NCI-H1092 treated with DMSO at 0.1 percent for 48 hours (cell line): ENCODE data around the gene CFAP107.
A peak's percentile ranks its signal among the peaks of the same experiment; 100 is the strongest.

Experiments used
- DNase-seq: peaks from one replicate; lab custom pipeline; 2025; lab: John Stamatoyannopoulos, UW

CFAP107 gene

DNA sequence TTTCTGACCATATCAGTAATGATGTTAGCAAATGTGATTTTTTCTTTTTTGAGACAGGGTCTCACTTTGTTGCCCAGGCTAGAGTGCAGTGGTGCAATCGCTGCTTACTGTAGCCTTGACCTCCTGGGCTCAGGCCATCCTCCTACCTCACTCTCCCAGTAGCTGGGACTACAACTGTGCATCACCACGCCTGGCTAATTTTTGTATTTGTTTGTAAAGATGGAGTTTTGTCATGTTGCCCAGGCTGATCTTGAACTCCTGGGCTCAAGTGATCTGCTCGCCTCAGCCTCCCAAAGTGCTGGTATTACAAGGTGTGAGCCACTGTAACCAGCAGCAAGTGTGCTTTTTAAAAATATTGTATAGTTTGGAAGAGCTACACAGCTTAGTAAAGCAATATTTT lies 4.1 kb upstream of the CFAP107 start:
- DNase-seq = no peak

DNA sequence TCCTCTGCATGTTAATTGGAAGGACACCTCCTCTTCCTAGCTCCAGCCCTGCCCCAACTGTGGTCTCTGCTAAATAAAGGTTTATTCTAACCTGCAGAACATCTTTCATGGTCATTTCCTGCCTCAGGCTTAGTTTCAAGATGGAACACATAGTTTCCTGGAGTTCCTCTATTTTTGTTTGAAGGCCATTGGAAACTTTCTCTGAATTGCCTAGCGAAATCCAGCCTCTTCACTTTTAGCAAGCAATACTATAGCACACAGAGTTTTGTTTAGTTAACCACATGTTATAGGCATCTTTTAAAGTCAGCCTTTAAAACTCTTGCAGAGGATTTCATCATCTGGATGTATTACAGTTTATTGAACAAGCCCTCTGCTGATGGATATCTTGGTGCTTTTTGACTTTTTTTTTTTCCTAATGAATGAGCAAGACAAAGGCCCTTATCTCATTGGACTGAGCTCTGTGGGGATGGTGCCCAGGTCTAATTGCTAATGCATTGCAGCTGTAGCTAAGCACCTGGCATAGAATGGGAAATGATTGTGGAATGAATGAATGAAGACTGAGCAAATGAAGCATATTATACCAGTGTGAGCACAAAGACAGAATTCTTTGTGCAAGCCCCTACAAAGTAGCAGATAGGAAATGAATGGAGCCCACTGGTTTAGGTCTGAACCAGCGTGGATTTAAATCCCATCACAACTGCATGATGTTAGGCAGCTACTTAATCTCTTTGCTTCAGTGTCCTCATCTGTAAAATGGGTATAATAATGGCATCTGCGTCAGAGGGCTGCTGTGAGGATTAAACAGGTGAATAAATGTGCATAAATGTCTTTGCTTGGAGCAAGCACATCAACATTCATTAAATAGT lies 641 bp upstream of the CFAP107 start:
- DNase-seq = no peak

DNA sequence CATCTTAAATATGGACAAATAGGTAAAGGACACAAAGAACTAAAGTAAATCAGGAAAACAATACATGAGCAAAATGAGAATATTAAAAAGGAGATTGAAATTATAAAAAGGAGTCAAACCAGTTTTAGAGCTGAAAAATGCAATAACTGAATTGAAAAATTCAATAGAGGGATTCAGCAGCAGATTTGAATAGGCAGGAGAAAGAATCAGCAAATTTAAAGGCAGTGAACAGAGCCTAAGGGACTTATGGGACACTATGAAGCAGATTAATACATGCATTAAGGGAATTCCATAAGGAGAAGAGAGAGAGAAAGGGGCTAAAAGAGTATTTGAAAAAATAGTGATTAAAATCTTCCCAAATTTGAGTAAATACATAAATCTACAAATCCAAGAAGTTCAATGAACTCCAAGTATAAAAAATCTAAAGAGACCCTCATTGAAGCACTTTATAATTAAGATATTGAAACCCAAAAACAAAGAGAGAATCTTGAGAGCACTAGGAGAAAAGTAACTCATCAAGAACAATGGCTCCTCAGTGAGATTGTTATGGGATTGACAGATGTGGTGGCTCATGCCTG lies 2.9 kb downstream of the CFAP107 start:
- no peak for DNase-seq

DNA sequence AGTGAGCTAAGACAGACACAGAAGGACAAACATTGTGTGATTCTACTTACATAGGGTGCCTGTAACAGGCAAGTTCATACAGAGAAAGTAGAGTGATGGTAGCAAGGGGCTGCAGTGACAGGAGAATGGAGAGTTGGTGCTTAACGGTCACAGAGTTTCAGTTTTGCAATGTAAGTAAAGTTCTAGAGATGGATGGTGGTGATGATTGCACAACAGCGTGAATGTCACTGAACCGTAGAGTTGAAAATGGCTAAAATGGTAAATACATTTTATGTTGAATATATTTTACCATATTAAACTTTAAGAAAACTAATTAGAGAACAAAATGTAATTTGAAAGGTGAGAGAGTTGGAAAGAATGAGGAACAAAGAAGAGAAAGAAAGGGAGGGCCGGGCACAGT lies 8.7 kb downstream of the CFAP107 start:
- no peak for DNase-seq

DNA sequence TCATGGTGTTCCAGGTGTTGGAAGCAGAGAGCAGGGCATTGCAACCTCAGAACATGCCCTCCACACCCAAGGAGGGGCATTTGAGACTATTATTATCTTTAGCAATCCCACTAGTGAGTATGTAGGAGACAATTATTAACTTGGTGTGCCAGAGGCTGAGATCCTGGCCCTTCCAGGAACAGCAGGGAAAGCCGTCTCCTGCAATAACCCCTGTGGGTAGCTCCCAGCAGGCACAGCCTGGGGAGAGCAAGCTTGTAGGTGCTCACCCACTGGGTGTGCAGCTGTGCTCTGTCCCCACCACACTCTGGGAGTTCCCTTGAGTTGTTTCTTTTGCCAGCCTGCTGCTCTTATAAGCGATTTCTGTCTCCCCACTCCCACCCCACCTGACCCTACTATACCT lies 10.3 kb downstream of the CFAP107 start:
- peak; percentile 19 for DNase-seq

DNA sequence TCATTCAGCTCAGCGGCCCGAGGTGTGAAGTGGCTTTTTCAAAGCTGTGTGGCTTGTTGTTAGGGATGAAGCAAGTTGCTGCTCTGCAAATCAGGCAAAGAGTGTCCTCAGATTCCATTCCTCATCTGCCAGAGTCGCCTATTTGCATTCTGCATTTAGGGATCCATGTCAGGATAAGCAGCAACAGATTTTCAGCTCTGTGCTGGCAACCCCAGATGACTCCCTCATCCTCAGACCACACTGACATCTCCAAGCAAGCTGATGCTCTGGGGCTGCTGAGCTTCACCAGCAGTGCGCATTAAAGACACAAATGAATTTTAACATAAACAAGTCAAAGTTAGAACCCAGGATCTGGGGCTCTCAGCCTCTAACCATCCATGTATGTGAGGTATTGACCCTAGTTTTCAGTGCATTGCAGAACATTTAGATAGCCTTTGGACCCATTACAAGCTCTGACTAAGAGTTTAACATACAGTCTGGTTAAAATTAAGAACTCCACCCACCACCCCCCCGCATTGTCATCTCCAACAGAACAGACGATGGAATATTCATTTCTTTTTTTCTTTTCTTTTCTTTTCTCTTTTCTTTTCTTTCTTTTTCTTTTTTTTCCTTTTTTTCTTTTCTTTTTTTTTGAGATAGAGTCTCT lies 10.9 kb downstream of the CFAP107 start:
- DNase-seq = no peak

DNA sequence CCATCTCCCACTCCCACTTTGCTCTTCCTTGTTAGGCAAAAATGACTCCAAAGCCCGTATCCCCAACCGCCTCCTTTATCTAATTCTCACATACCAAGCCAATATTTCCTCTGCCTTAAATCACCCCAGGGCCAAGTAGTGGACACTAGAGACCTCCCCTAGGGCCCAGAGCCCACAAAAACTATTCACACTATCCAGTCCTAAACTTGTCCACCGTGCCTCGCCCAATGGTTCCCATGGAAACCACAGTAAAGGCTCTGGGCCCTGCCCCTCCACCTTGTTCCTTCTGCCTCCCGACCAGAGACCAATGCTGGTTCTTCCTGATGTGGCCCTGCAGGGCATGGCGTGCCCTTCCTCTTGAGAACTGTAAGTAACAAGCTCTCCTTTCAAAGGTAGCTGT lies 11.8 kb downstream of the CFAP107 start:
- DNase-seq = no peak

DNA sequence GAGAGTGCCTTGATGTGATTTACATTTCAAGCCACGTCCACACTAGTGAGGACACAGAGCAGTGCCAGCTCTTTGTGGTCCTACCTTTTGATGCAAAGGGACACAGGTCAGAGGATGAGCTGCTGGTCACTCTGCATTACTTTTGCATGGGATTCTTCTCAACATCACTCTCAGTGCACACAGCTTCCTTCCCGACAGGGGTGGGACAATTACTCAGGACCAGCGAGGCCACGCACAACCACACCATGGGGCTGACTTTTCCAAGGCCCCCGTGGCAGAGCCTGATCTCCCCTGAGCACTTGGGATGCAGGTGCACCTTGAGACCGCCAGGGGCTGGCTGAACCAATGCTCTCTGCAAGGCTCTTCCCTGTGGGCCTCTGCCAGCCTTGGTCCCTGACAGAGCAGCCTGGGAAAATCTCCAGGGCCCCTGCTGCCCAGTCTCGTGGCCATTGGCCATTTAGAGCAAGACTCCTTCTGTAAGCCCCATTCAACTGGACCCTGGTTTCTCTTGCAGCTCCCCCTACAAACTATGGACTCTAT lies 14.3 kb downstream of the CFAP107 start:
- DNase-seq = no peak

DNA sequence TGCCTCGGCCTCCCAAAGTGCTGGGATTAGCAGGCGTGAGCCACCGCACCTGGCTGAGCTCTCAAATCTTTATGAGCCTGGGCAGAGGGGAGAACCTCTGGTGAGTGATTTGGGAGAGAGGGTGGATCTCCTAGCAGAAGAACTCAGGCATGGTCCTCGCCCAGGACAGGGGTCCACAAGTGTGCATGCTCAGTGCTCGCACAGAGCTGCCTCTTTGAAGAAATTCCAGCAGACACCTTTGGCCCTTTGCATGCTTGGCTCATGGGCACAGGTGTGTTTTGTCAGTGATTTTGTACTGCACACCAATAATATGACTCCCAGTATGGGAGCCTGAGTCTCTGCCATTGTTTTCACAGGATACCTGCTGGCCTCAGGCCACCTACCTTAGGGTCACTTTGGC lies 15.8 kb downstream of the CFAP107 start:
- no peak for DNase-seq

DNA sequence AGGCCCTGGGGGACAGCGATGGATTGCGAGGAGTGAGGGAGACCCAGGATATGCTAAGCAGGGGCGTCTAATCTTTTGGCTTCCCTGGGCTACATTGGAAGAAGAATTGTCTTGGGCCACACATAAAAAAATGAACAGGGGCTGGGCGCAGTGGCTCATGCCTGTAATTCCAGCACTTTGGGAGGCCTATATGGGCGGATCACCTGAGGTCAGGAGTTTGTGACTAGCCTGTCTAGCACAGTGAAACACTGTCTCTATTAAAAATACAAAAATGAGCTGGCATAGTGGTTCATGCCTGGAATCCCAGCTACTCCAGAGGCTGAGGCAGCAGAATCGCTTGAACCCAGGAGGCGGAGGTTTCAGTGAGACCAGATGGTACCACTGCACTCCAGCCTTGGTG lies 16.8 kb downstream of the CFAP107 start:
- no peak for DNase-seq

DNA sequence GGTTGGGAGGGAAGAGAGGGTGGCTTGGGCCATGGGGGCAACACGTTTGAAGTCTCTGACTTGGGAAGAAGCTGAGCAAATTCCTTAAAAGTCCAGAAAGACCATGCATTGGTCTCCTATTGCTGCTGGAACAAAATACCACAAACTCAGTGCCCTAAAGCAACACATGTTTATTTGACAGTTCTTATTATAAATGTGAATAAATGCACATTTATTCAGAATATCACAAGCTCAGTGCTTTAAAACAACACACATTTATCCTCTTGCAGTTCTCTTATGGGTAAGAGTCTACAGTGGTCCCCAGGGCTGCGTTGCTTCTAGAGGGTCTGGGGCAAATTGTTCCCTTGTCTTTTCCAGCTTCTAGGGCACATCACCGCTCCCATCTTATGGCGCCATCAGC lies 17.5 kb downstream of the CFAP107 start:
- DNase-seq = no peak

DNA sequence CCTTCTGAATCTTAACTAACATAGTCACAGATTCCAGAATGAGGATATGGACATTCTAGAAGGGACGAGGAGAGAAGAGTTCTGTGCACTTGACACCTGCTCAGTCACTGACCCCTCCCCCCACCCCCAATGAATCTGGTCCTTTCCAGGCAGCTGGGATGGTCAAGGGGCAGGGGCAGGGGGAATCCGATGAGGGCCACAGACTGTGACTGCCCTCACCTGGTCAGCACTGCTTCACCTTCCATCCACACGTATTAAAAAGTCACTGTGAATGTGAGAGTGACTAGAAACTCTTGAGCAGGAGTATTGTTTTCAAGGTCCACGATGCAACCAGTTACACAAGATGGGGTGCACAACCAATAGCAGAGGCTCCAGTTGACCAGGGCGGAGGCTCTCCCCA lies 18.0 kb downstream of the CFAP107 start:
- no peak for DNase-seq

DNA sequence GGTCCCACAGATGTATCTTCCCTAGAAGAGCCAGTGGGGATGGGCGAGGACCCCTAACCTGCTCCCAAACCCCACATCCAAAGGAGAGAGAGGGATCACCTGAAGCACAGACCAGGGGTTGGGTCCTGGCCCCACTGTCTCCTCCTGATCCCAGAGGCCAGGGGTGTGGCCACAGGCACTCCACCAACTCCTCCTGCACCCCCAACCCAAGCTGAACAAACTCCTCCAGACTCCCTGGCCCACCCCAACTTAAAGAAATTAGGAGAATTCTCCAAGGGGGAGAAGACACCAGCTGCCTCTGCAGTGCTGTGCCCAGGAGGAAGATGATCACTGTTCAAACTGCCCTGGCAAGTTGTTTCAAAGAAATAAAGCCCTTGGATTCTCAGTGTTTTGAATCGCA lies 23.0 kb downstream of the CFAP107 start:
- DNase-seq = no peak

DNA sequence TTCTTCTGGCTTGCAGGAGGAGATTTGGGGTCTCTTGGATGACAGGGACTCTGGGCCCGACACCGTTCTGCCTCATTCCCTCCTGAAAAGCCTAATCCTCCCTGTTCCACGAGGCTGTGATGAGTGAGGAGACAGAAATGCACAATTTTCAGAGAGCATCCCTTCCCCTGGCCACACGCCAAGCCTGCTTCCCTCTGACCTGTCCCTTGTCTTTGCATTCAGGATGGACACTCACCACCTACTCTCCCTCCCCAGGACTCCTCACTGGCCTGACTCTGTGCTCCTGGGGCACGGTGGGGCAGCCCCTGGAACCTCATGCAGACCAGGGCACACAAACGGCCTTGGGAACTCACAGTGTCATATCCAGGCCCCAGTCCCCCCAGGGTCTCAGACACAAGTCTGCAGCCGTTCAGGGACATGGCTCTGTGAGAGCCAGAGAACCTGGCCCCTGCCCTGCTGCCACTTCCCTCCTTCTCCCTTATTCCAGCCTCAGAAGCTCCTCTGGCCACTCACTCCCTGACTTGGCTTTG lies 24.0 kb downstream of the CFAP107 start:
- no peak for DNase-seq

DNA sequence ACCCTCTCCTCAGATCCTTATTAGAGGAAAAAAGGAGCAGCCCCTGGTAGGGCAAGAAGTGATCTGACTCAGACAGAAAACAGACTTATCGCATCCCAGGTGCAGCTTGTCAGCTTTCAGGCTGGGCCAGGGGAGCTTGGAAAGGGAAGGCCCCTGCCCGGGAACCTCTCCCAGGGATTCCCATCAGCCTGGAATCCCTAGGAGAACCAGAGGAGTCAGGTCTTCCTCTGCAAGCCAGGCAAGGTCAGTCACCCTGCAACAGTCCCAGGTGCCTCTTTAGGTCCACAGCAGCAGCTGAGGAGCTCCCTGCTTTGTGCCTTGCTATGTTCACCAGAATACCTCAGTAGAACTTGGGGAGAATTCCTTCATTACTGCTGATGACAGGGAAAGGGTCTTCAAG lies 24.6 kb downstream of the CFAP107 start:
- no peak for DNase-seq

DNA sequence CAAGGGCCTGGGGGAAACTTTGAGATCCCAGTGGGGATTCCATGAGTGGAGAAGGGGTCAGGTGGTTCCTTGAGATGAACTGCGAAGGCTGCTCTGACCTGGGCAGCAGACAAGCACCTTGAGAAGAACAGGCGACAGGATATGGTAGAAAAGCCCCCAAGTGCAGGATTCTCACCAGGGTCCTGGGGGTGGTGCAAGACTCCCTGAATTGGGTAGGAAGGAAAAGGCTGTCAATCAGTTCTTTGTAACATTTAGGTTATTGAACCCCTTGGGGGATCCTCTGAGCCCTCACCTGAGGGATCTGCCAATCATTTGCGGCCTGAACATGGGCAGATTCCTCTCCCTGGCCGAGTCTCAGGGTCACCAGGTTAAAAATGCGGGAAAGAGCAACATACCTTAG lies 25.2 kb downstream of the CFAP107 start:
- DNase-seq = no peak

DNA sequence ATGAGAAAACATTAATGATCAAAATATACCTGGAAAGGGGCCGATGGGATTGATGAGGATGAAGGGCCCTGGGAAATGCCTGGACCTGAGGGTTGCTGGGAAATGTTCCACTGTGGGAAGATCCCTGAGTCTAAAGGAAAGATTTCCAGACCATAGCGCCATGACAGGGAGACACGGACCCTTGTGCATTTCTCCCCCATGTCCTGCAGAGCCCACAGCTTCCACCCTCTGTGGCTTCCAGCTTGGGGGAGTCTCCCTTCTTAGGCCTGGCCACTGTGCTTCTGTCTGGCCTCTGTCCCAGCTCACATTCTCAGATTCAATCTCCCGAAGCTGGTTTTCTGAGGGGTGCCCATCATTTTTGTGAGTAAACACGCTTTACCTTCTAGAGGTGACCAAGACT lies 26.5 kb downstream of the CFAP107 start:
- no peak for DNase-seq

DNA sequence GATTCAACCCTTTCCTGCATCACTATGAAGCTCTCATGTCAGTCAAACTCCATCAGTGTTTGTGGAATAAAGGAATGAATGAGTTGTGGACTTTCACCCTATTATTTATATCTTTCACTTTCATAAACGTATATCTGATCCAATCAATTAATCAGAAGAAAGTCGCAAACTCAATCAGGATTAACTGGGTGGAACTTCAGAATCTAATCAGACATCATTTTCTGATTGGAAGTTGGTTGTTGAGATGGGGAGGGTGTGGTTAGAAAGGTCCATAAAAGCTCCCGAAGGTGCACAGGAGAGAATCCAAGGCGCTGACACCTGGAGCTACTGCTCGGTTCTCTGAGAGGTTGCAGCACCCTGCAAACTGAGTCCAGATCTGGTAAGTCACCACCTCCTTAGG lies 27.4 kb downstream of the CFAP107 start, which contains the start of gene PRAMEF12:
TSS of gene PRAMEF12 (plus strand) at position 301 of the 400 bp plus-strand sequence. CDS start 1,130 bp downstream, outside the sequence.
- no peak for DNase-seq

DNA sequence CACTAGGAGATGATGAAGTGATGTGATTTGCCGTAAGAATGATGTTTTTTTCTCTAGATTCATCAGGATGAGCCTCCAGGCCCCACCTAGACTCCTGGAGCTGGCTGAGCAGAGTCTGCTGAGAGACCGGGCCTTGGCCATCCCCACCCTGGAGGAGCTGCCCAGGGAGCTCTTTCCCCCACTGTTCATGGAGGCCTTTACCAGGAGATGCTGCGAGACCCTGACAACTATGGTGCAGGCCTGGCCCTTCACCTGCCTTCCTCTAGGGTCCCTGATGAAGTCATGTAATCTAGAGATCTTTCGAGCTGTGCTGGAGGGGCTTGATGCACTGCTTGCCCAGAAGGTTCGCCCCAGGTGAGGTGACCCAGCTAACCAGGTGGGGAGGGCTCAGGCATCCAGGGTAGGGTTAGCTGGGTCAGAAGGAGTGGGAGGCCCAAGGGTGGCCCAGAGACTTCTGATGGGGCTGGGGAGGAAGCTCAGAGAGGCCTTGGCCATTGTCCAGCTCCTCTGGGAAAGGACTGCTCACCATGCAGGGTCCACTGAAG lies 28.9 kb downstream of the CFAP107 start:
- DNase-seq = no peak

DNA sequence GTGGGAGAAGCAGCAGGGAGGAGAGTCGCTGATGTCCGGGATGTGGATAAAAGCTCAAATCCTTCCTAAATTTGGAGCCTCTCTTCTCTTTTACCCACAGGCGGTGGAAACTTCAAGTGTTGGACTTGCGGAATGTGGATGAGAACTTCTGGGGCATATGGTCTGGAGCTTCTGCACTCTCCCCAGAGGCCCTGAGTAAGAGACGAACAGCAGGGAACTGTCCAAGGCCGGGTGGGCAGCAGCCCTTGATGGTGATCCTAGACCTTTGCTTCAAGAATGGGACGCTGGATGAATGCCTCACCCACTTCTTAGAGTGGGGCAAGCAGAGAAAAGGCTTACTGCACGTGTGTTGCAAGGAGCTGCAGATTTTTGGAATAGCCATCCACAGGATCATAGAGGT lies 29.4 kb downstream of the CFAP107 start:
- DNase-seq = no peak

DNA sequence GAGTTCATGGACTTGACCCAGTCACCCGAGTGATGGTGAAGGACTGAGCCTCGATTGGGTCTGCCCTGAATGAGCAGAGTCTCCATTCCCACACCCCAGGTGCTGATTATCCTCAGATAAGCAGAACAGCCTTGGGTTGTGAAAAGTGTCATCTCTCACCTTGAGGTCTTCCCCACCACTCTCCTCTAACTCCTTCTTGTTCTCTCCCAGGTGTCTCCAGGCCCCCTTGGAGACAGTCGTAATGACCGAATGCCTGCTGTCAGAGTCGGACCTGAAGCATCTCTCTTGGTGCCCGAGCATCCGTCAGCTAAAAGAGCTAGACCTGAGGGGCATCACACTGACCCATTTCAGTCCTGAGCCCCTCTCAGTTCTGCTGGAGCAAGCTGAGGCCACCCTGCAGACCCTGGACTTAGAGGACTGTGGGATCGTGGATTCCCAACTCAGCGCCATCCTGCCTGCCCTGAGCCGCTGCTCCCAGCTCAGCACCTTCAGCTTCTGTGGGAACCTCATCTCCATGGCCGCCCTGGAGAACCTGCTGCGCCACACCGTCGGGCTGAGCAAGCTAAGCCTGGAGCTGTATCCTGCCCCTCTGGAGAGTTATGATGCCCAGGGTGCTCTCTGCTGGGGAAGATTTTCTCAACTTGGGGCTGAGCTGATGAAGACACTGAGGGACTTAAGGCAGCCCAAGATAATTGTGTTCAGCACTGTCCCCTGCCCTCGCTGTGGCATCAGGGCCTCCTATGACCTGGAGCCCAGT lies 31.0 kb downstream of the CFAP107 start:
- no peak for DNase-seq

DNA sequence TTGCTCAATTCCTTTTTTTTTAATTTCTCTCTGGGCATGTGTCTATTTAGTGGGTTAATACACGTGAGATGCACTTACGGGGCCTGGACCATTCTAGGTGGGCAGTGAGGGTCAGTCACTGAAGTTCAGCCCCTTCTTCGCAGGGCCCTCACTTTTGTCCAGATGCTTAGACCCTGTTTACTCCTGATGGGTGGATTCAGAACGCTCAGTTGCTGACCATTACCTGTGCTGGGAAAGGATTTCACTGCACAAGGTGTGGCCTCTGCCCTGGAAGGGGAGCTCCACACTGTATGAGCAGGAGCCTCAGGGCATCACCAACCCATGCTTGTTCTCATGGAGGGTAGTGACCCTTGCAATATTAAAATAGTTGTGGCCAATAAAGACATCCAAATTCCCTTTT lies 32.1 kb downstream of the CFAP107 start:
- DNase-seq = no peak
